Measurements from ENCODE around the gene OCLN. TPM values are rescaled to one million over a fixed set of nuclear protein-coding genes. Genes with fewer than 3 reads are reported as not detected.

Gene OCLN
- polyA plus RNA-seq, 1 donor from 2014 or later, result 6.5 TPM

DNA sequence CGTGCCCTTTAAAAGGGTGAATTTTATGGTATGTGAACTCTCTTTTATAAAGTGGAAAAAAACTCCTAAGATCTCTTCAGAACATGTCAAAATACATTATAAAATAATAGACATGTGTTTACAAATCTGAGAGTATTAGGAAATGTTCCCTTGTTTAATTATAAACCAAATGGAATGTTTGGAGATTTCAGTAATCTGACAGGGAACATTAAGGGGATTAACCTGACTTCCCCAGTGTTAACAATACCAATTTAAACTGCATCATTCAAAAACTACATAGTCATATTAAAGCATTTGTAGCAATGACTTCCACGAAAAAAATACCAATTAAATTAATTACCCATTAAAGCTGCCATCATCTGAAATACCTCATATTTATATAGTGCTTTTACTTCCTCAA lies 1.6 kb upstream of the OCLN start:
- no peaks in the 10 kb centered on the region for H3K9me2 ChIP-seq (ENCODE audit: insufficient read depth, low read length)
- H3K27ac ChIP-seq (ENCODE audit: low read length), result no peak overlapping the region
- TF ChIP-seq MXI1 (conservative IDR thresholded peaks at IDR 0.05; ENCODE audit: poor library complexity, severe bottlenecking) (no peak), RAD21 (conservative IDR thresholded peaks at IDR 0.05) (no peak), POLR2AphosphoS5 (IDR thresholded peaks at IDR 0.05) (no peak), TAF1 (IDR thresholded peaks at IDR 0.05; ENCODE audit: low read depth) (no peak), EZH2 (IDR thresholded peaks at IDR 0.05; ENCODE audit: borderline replicate concordance, insufficient read depth, low read length, poor library complexity, severe bottlenecking) (no peak), SMC3 (conservative IDR thresholded peaks at IDR 0.05; ENCODE audit: poor library complexity) (no peak), EP300 (conservative IDR thresholded peaks at IDR 0.05; ENCODE audit: poor library complexity, severe bottlenecking) (no peak)
- TF ChIP-seq, protein P1, sequence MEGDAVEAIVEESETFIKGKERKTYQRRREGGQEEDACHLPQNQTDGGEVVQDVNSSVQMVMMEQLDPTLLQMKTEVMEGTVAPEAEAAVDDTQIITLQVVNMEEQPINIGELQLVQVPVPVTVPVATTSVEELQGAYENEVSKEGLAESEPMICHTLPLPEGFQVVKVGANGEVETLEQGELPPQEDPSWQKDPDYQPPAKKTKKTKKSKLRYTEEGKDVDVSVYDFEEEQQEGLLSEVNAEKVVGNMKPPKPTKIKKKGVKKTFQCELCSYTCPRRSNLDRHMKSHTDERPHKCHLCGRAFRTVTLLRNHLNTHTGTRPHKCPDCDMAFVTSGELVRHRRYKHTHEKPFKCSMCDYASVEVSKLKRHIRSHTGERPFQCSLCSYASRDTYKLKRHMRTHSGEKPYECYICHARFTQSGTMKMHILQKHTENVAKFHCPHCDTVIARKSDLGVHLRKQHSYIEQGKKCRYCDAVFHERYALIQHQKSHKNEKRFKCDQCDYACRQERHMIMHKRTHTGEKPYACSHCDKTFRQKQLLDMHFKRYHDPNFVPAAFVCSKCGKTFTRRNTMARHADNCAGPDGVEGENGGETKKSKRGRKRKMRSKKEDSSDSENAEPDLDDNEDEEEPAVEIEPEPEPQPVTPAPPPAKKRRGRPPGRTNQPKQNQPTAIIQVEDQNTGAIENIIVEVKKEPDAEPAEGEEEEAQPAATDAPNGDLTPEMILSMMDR (IDR thresholded peaks at IDR 0.05; ENCODE audit: poor library complexity, severe bottlenecking), result no peak
- TF ChIP-seq, protein P2, sequence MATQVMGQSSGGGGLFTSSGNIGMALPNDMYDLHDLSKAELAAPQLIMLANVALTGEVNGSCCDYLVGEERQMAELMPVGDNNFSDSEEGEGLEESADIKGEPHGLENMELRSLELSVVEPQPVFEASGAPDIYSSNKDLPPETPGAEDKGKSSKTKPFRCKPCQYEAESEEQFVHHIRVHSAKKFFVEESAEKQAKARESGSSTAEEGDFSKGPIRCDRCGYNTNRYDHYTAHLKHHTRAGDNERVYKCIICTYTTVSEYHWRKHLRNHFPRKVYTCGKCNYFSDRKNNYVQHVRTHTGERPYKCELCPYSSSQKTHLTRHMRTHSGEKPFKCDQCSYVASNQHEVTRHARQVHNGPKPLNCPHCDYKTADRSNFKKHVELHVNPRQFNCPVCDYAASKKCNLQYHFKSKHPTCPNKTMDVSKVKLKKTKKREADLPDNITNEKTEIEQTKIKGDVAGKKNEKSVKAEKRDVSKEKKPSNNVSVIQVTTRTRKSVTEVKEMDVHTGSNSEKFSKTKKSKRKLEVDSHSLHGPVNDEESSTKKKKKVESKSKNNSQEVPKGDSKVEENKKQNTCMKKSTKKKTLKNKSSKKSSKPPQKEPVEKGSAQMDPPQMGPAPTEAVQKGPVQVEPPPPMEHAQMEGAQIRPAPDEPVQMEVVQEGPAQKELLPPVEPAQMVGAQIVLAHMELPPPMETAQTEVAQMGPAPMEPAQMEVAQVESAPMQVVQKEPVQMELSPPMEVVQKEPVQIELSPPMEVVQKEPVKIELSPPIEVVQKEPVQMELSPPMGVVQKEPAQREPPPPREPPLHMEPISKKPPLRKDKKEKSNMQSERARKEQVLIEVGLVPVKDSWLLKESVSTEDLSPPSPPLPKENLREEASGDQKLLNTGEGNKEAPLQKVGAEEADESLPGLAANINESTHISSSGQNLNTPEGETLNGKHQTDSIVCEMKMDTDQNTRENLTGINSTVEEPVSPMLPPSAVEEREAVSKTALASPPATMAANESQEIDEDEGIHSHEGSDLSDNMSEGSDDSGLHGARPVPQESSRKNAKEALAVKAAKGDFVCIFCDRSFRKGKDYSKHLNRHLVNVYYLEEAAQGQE (IDR thresholded peaks at IDR 0.05; ENCODE audit: borderline replicate concordance), result no peak
- H4K20me1 ChIP-seq (ENCODE audit: insufficient read depth), result no peaks in the 10 kb centered on the region
- H3K27me3 ChIP-seq (ENCODE audit: insufficient read depth, low read depth, low read length), result peaks cover 40% of the 10 kb centered on the region
- H3K9me3 ChIP-seq (ENCODE audit: low read length), result no peaks in the 10 kb centered on the region
- no peak overlapping the region for H3K9ac ChIP-seq (ENCODE audit: low read length)
- H3K79me2 ChIP-seq (replicated peaks; ENCODE audit: insufficient read depth, low read length), result no peaks in the 10 kb centered on the region
- no peak overlapping the region for H3K4me2 ChIP-seq (ENCODE audit: low read length)
- no peaks in the 10 kb centered on the region for H3K36me3 ChIP-seq (ENCODE audit: insufficient read depth, low read length)
- no peaks in the 10 kb centered on the region for H3F3A ChIP-seq (ENCODE audit: insufficient read depth, low read length, poor library complexity, severe bottlenecking)
- no peak overlapping the region for H2AFZ ChIP-seq (ENCODE audit: low read depth, low read length)
- H3K4me3 ChIP-seq (ENCODE audit: low read length), result no peak overlapping the region

DNA sequence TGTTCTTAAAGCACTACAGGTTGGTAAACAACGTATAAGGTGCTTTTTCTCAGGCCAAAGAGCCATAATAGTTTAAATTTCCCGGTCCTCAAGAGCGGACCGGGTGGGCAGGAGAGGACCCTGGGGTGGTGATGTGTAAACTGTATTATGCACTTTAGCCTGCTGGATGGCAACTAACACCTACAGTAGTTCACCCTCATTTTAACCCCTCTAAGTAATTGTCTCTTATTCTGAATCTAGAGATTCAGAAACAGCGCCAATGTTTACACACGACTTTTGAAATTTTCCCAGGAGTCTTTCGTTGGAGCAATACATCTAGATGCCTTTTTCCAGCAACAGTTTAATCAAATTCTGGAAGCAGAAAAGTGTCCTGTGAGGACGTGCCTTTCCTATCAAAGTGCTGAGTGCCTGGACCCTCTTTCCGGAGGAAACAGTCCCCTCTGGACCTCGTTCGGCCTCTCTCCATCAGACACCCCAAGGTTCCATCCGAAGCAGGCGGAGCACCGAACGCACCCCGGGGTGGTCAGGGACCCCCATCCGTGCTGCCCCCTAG lies 676 bp upstream of the OCLN start:
- peak overlapping the region; percentile 96 for H3K4me3 ChIP-seq (ENCODE audit: low read length)
- peaks cover 40% of the 10 kb centered on the region for H3K27me3 ChIP-seq (ENCODE audit: insufficient read depth, low read depth, low read length)
- no peaks in the 10 kb centered on the region for H4K20me1 ChIP-seq (ENCODE audit: insufficient read depth)
- no peak overlapping the region for H3K27ac ChIP-seq (ENCODE audit: low read length)
- H3K9ac ChIP-seq (ENCODE audit: low read length), result peak overlapping the region; percentile 50
- H3K9me2 ChIP-seq (ENCODE audit: insufficient read depth, low read length), result no peaks in the 10 kb centered on the region
- H3K79me2 ChIP-seq (replicated peaks; ENCODE audit: insufficient read depth, low read length), result no peaks in the 10 kb centered on the region
- H2AFZ ChIP-seq (ENCODE audit: low read depth, low read length), result peak overlapping the region; percentile 81
- no peaks in the 10 kb centered on the region for H3K36me3 ChIP-seq (ENCODE audit: insufficient read depth, low read length)
- H3K4me2 ChIP-seq (ENCODE audit: low read length), result peak overlapping the region; percentile 75
- no peak for TF ChIP-seq POLR2AphosphoS5 (IDR thresholded peaks at IDR 0.05)
- TF ChIP-seq, protein P1 (IDR thresholded peaks at IDR 0.05; ENCODE audit: poor library complexity, severe bottlenecking), result no peak
- TF ChIP-seq RAD21 (conservative IDR thresholded peaks at IDR 0.05), result no peak
- TF ChIP-seq, protein P2 (IDR thresholded peaks at IDR 0.05; ENCODE audit: borderline replicate concordance), result no peak
- TF ChIP-seq TAF1 (IDR thresholded peaks at IDR 0.05; ENCODE audit: low read depth), result no peak
- no peak for TF ChIP-seq SMC3 (conservative IDR thresholded peaks at IDR 0.05; ENCODE audit: poor library complexity)
- no peak for TF ChIP-seq EZH2 (IDR thresholded peaks at IDR 0.05; ENCODE audit: borderline replicate concordance, insufficient read depth, low read length, poor library complexity, severe bottlenecking)
- no peak for TF ChIP-seq MXI1 (conservative IDR thresholded peaks at IDR 0.05; ENCODE audit: poor library complexity, severe bottlenecking)
- no peak for TF ChIP-seq EP300 (conservative IDR thresholded peaks at IDR 0.05; ENCODE audit: poor library complexity, severe bottlenecking)
- no peaks in the 10 kb centered on the region for H3K9me3 ChIP-seq (ENCODE audit: low read length)
- no peaks in the 10 kb centered on the region for H3F3A ChIP-seq (ENCODE audit: insufficient read depth, low read length, poor library complexity, severe bottlenecking)

Data from neural cell (in vitro differentiated cells).